K562 (cell line): ENCODE results near the gene MAST1. TPM values are rescaled to one million over a fixed set of nuclear protein-coding genes. Genes with fewer than 3 reads are reported as not detected.

Experiments
- COPS2 ChIP-seq: fragments of 450-650 bp; conservative IDR thresholded peaks from 2 replicates; pipeline ENCODE4 v1.6.1; 2016; ENCODE audit warnings: mild to moderate bottlenecking, moderate library complexity
- CTCFL ChIP-seq: IDR thresholded peaks from 2 replicates; pipeline ENCODE4 v1.6.1; 2011; ENCODE audit warnings: borderline replicate concordance, low read depth, mild to moderate bottlenecking, moderate library complexity, low read length; ENCODE audit not compliant: insufficient read depth, poor library complexity, severe bottlenecking
- EP300 ChIP-seq: IDR thresholded peaks from 2 replicates; pipeline ENCODE4 v1.6.1; 2012; ENCODE audit warnings: low read length, improper control_type of control experiment
- GATAD2B ChIP-seq: fragments of 450-650 bp; IDR thresholded peaks from 2 replicates; pipeline ENCODE4 v1.6.1; 2017; ENCODE audit warnings: mild to moderate bottlenecking, borderline replicate concordance
- HNRNPLL ChIP-seq: fragments of 200-400 bp; formaldehyde crosslinking; IDR thresholded peaks from 2 replicates; pipeline ENCODE4 v1.6.1; 2017; ENCODE audit warnings: low read length, low read depth, mild to moderate bottlenecking; ENCODE audit not compliant: poor library complexity, severe bottlenecking
- IFI16 ChIP-seq: fragments of 250-450 bp; sonication (Bioruptor Pico); IDR thresholded peaks from 2 replicates; pipeline ENCODE4 v2.1.2; 2022; ENCODE audit warnings: mild to moderate bottlenecking, inconsistent platforms
- IRF2 ChIP-seq: sonication (generic); formaldehyde crosslinking; IDR thresholded peaks from 2 replicates; pipeline ENCODE4 v1.8.1; 2022; ENCODE audit warnings: mild to moderate bottlenecking, missing genetic modification reagents
- LCOR ChIP-seq: sonication (generic); formaldehyde crosslinking; IDR thresholded peaks from 2 replicates; pipeline ENCODE4 v1.8.0; 2022; ENCODE audit warnings: mild to moderate bottlenecking, missing genetic modification reagents
- LEF1 ChIP-seq: fragments of 450-650 bp; IDR thresholded peaks from 2 replicates; pipeline ENCODE4 v1.6.1; 2016; ENCODE audit warnings: mild to moderate bottlenecking
- MAFG ChIP-seq: fragments of 450-650 bp; conservative IDR thresholded peaks from 2 replicates; pipeline ENCODE4 v1.6.1; 2016; ENCODE audit warnings: missing genetic modification characterization, missing compliant biosample characterization
- NCOR1 ChIP-seq: fragments of 450-650 bp; IDR thresholded peaks from 2 replicates; pipeline ENCODE4 v1.6.1; 2016; ENCODE audit warnings: mild to moderate bottlenecking, moderate library complexity
- RBM14 ChIP-seq: fragments of 200-400 bp; formaldehyde crosslinking; IDR thresholded peaks from 2 replicates; pipeline ENCODE4 v1.6.1; 2018; ENCODE audit warnings: low read depth, mild to moderate bottlenecking, low read length, moderate library complexity, borderline replicate concordance; ENCODE audit not compliant: insufficient read depth
- SMAD4 ChIP-seq: fragments of 250-450 bp; sonication (Bioruptor Pico); conservative IDR thresholded peaks from 2 replicates; pipeline ENCODE4 v1.8.0; 2021; ENCODE audit warnings: inconsistent platforms, mild to moderate bottlenecking, moderate library complexity
- ZNF584 ChIP-seq: fragments of 200-800 bp; sonication (Bioruptor generic); IDR thresholded peaks from 2 replicates; pipeline ENCODE4 v1.6.1; 2016; ENCODE audit warnings: low read depth, mild to moderate bottlenecking, missing genetic modification characterization, missing compliant biosample characterization
- ZNF592 ChIP-seq: fragments of 450-650 bp; IDR thresholded peaks from 2 replicates; pipeline ENCODE4 v1.6.1; 2017; ENCODE audit warnings: antibody characterized with exemption, mild to moderate bottlenecking
- ZNF780A ChIP-seq: fragments of 250-450 bp; sonication (Bioruptor Pico); IDR thresholded peaks from 2 replicates; pipeline ENCODE4 v1.5.0; 2021; ENCODE audit warnings: mild to moderate bottlenecking
- polyA plus RNA-seq, 8 experiments: library from polyadenylated mRNA; depleted of rRNA in 4 of 8; stranded (reverse) in 5 of 8; unstranded in 3 of 8; fragments of >200 nt; fragmentation: Nextera tagmentation in 2 of 8; fragmentation: Illumina TruSeq in 1 of 8; extraction: Ambion mirVana in 2 of 8; extraction: Trizol in 1 of 8; gene quantifications; 2 replicates each; pipeline versions ENCODE4 v1.2.1 to v1.2.3, GENCODE V29; 2011 to 2014; ENCODE audit warnings: inconsistent platforms in 1 of 8, missing spikeins in 1 of 8
- total RNA-seq, 7 experiments: library from RNA; depleted of rRNA in 6 of 7; stranded (reverse); fragments of >200 nt in 6 of 7; fragmentation: Illumina TruSeq in 2 of 7; extraction: Trizol in 2 of 7; gene quantifications; 2 replicates each; pipeline versions ENCODE4 v1.2.1 to v1.2.3, GENCODE V29; 2011 to 2021; ENCODE audit warnings: low replicate concordance in 1 of 7
- TF ChIP-seq, protein P1 (sequence below): fragments of 250-450 bp; sonication (Bioruptor Pico); IDR thresholded peaks from 2 replicates; pipeline ENCODE4 v1.5.0; 2020; ENCODE audit warnings: mild to moderate bottlenecking, borderline replicate concordance
- TF ChIP-seq, protein P2 (sequence below): sonication (generic); formaldehyde crosslinking; IDR thresholded peaks from 2 replicates; pipeline ENCODE4 v1.5.0; 2020; ENCODE audit warnings: missing genetic modification reagents

MAST1 gene
- total and polyA plus RNA-seq, 9 of the 15 experiments (the other 6 are each of a cell fraction or from before 2014, with no cell fraction given) = 0.48 to 10.3 (median 3.9) TPM

- TF ChIP-seq ZNF584 (no peak), RBM14 (peak; percentile 47; the same call in 1 of the 2 replicates), EP300 (peak; percentile 32; the same call in 1 of the 2 replicates), LEF1 (peak; percentile 53; the same call in 1 of the 2 replicates), IRF2 (CRISPR knock-in tag) (no peak), CTCFL (peak; percentile 83), SMAD4 (CRISPR knock-in tag) (peak; percentile 49), COPS2 (no peak), LCOR (CRISPR knock-in tag) (peak; percentile 83), ZNF780A (CRISPR knock-in tag) (no peak), NCOR1 (0 out of 2 replicates have a peak, but pooled peaks have one; percentile 35), MAFG (tag) (0 out of 2 replicates have a peak, but pooled peaks have one; percentile 44), HNRNPLL (peak; percentile 43), ZNF592 (peak; percentile 95), GATAD2B (peak; percentile 81; the same call in 1 of the 2 replicates), IFI16 (CRISPR knock-in tag) (no peak)
- TF ChIP-seq, protein P1, sequence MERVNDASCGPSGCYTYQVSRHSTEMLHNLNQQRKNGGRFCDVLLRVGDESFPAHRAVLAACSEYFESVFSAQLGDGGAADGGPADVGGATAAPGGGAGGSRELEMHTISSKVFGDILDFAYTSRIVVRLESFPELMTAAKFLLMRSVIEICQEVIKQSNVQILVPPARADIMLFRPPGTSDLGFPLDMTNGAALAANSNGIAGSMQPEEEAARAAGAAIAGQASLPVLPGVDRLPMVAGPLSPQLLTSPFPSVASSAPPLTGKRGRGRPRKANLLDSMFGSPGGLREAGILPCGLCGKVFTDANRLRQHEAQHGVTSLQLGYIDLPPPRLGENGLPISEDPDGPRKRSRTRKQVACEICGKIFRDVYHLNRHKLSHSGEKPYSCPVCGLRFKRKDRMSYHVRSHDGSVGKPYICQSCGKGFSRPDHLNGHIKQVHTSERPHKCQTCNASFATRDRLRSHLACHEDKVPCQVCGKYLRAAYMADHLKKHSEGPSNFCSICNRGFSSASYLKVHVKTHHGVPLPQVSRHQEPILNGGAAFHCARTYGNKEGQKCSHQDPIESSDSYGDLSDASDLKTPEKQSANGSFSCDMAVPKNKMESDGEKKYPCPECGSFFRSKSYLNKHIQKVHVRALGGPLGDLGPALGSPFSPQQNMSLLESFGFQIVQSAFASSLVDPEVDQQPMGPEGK = no peak
- TF ChIP-seq, protein P2, sequence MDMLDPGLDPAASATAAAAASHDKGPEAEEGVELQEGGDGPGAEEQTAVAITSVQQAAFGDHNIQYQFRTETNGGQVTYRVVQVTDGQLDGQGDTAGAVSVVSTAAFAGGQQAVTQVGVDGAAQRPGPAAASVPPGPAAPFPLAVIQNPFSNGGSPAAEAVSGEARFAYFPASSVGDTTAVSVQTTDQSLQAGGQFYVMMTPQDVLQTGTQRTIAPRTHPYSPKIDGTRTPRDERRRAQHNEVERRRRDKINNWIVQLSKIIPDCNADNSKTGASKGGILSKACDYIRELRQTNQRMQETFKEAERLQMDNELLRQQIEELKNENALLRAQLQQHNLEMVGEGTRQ (CRISPR knock-in tag) = peak; percentile 64
These were observed 46.8 kb downstream of the MAST1 start (continued) for GRCh38 chr19:12884926-12885748.
